ENCODE measurements around the gene CEL. TPM values are rescaled to one million over a fixed set of nuclear protein-coding genes. Genes with fewer than 3 reads are reported as not detected.

CEL gene
- total RNA-seq, 1 experiment from 2014 or later, result 3.6 TPM

- H2AFZ ChIP-seq (ENCODE audit: low read length), result no peak overlapping the region
- H3K23me2 ChIP-seq (ENCODE audit: insufficient read length, low read depth, low read length, poor library complexity, severe bottlenecking), result no peaks in the 10 kb centered on the region
- no peaks in the 10 kb centered on the region for H4K20me1 ChIP-seq (ENCODE audit: control insufficient read depth, insufficient read depth, insufficient read length)
- H3T11ph ChIP-seq (ENCODE audit: low read length), result no peak overlapping the region
- H2BK120ac ChIP-seq (ENCODE audit: low read depth, low read length, poor library complexity, severe bottlenecking), result no peak overlapping the region
- peaks cover 4 to 7% of the 10 kb centered on the region in 2 experiments; a peak in 2 of 4 replicates for H3K4me1 Mint-ChIP-seq
- no peak overlapping the region for H3K56ac ChIP-seq (ENCODE audit: insufficient read length, low read depth, low read length)
- H4K8ac ChIP-seq (replicated peaks; ENCODE audit: insufficient read length, low read depth, low read length), result no peak overlapping the region
- H3K27me3 Mint-ChIP-seq (ENCODE audit: low read depth), result peaks cover 6% of the 10 kb centered on the region
- peaks cover 3 to 6% (median 5%) of the 10 kb centered on the region in 3 experiments; a peak in 5 of 7 replicates for H3K36me3 Mint-ChIP-seq (ENCODE audit: insufficient read depth in 1 of 3, low read depth in 3 of 3)
- H3K4ac ChIP-seq (ENCODE audit: low read depth, low read length), result no peak overlapping the region
- no peak overlapping the region for H3K18ac ChIP-seq (ENCODE audit: insufficient read length, low read depth, low read length)
- no peak overlapping the region for H2BK5ac ChIP-seq (ENCODE audit: insufficient read length, low read length)
- TF ChIP-seq CTCF (conservative IDR thresholded peaks at IDR 0.05), result no peak
- H3K4me2 ChIP-seq (ENCODE audit: insufficient read depth, insufficient read length, low read length), result no peak overlapping the region
- no peak overlapping the region for H3K14ac ChIP-seq (ENCODE audit: insufficient read depth, low read length)
- no peak overlapping the region for H2BK12ac ChIP-seq (ENCODE audit: insufficient read length, low read depth, low read length)
- no peak overlapping the region for H3K27ac ChIP-seq (ENCODE audit: insufficient read length, low read depth, low read length)
- H4K91ac ChIP-seq (ENCODE audit: insufficient read length, low read depth, low read length), result no peak overlapping the region
- H3K4me3 Mint-ChIP-seq, result no peak overlapping the region
- no peak overlapping the region for H3K9ac ChIP-seq (ENCODE audit: extremely low read depth, insufficient read length, low read length)
- no peak overlapping the region for H3K23ac ChIP-seq (ENCODE audit: insufficient read length, low read depth, low read length)
- no peak overlapping the region for H4K5ac ChIP-seq (ENCODE audit: insufficient read length, low read depth, low read length)
- H2AK5ac ChIP-seq (ENCODE audit: insufficient read length, low read length), result no peak overlapping the region
- H3K27ac Mint-ChIP-seq, result 0 out of 7 replicates have a peak overlapping the region, but pooled peaks of 1 of the 3 experiments have one; percentile 25
- no peak overlapping the region for H2BK20ac ChIP-seq (ENCODE audit: low read depth, low read length, poor library complexity, severe bottlenecking)
- H3K79me1 ChIP-seq (ENCODE audit: insufficient read depth, low read depth, low read length, poor library complexity, severe bottlenecking), result no peaks in the 10 kb centered on the region
- H3K79me2 ChIP-seq (ENCODE audit: insufficient read depth, low read length), result no peaks in the 10 kb centered on the region
- DNase-seq, result no peak
- no peaks in the 10 kb centered on the region for H3K4me1 ChIP-seq (ENCODE audit: insufficient read depth, low read length)
- H2BK15ac ChIP-seq (ENCODE audit: low read depth, low read length), result no peak overlapping the region
- H3K9me3 Mint-ChIP-seq, result no peaks in the 10 kb centered on the region
- no peaks in the 10 kb centered on the region for H3K27me3 ChIP-seq (ENCODE audit: insufficient read depth, low read length)
- no CpG with 5 or more reads among the region's 8 CpGs for WGBS (ENCODE audit: extremely low coverage, insufficient read length, low lambda C conversion rate)
- H3K9me3 ChIP-seq (ENCODE audit: control insufficient read depth, low read depth, low read length), result no peaks in the 10 kb centered on the region
Measured at GRCh38 chr9:133074111-133074651, 12.4 kb downstream of the CEL start.
